Transverse colon (tissue), 4 donors: ENCODE data around the gene IL1RAPL1.

Source experiments
- POLR2A ChIP-seq: fragments of 450-650 bp; IDR thresholded peaks from one replicate; pipeline ENCODE4 v1.6.1; 2016; ENCODE audit warnings: antibody characterized with exemption, mild to moderate bottlenecking, moderate library complexity
- POLR2AphosphoS5 ChIP-seq, 3 donors: sonication (generic); formaldehyde crosslinking; IDR thresholded peaks; one replicate each; pipeline ENCODE4 v1.6.1; 2016; ENCODE audit warnings: antibody characterized with exemption in 3 of 3
- TF ChIP-seq, protein P1 (sequence below), 5 experiments: fragments of 200-600 bp in 3 of 5; fragments of 450-650 bp in 2 of 5; sonication (generic) in 3 of 5; IDR thresholded peaks; 1 replicate in 2 of 5; 2 replicates in 3 of 5; pipeline ENCODE4 v1.5.1; 2016 to 2017; ENCODE audit warnings: antibody characterized with exemption in 5 of 5, inconsistent platforms in 3 of 5, mild to moderate bottlenecking in 2 of 5, moderate library complexity in 1 of 5

DNA sequence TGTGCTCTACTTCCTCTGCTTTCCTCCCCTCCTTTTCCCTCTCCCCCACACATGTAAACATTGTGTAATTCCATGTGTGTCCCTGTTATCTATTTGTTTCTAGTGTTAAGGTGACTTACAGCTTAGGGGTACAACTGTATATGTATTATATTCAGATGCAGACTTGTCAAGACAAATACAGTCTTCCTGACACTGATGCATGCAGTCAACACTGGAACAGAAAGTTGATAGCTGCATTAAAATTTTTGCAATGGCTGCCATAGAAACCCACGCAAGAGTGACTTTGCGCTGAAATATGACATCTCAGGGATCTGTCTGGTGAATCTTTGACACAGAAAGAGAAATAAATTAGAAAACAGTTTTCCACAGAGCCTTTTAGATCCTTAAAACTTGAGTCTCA lies 656.7 kb downstream of the IL1RAPL1 start:
- TF ChIP-seq, protein P1, sequence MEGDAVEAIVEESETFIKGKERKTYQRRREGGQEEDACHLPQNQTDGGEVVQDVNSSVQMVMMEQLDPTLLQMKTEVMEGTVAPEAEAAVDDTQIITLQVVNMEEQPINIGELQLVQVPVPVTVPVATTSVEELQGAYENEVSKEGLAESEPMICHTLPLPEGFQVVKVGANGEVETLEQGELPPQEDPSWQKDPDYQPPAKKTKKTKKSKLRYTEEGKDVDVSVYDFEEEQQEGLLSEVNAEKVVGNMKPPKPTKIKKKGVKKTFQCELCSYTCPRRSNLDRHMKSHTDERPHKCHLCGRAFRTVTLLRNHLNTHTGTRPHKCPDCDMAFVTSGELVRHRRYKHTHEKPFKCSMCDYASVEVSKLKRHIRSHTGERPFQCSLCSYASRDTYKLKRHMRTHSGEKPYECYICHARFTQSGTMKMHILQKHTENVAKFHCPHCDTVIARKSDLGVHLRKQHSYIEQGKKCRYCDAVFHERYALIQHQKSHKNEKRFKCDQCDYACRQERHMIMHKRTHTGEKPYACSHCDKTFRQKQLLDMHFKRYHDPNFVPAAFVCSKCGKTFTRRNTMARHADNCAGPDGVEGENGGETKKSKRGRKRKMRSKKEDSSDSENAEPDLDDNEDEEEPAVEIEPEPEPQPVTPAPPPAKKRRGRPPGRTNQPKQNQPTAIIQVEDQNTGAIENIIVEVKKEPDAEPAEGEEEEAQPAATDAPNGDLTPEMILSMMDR (IDR thresholded peaks at IDR 0.05) = no peak
- TF ChIP-seq POLR2A (no peak), POLR2AphosphoS5 (IDR thresholded peaks at IDR 0.05) (no peak)
